ENCODE data around the gene PRKCG. TPM values are rescaled to one million over a fixed set of nuclear protein-coding genes. Genes with fewer than 3 reads are reported as not detected.

The PRKCG gene
- total RNA-seq, 1 experiment from 2014 or later: 0.84 TPM

DNA sequence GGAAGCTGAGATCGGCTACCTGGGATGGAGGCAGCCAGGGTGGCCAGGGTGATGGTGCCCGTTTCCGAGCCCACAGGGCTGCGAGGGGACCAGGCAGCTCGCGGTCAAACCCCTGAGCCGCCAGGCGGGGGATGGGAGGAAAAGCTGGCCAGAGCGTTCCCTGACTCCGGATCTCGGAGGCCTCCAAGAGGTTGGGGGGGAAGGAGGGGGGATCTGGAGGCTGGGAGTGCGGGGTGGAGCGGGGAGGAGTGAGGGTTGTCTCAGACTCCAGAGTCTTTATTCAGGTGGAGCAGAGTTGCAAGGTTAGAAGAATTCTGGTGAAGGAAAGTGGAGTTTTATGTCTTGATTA lies 28.1 kb downstream of the PRKCG start:
- Histone ChIP-seq H3K4me1 (ENCODE audit: insufficient read depth, low read length, poor library complexity, severe bottlenecking) (peaks cover 8% of the 10 kb centered on the region), H3K27me3 (replicated peaks; ENCODE audit: insufficient read depth, low read depth, low read length, poor library complexity) (peaks cover 48% of the 10 kb centered on the region), H3K9me3 (ENCODE audit: low read depth, low read length, poor library complexity, severe bottlenecking) (no peaks in the 10 kb centered on the region), H3K4me3 (ENCODE audit: low read depth, low read length, poor library complexity, severe bottlenecking) (no peak overlapping the region), H3K36me3 (ENCODE audit: insufficient read depth, low read length, poor library complexity, severe bottlenecking) (no peaks in the 10 kb centered on the region), H3K27ac (ENCODE audit: low read depth, low read length, poor library complexity, severe bottlenecking) (no peak overlapping the region)
- no peak for DNase-seq (ENCODE audit: low spot score)
- BruUV-seq (replicated peaks): no TSS peak
- POLR2A ChIA-PET (ENCODE audit: low non-redundant PET): no interaction called here
- TF ChIP-seq EZH2 (IDR thresholded peaks at IDR 0.05; ENCODE audit: borderline replicate concordance, low read depth, low read length, poor library complexity, severe bottlenecking): no peak
- TF ChIP-seq, protein P1, sequence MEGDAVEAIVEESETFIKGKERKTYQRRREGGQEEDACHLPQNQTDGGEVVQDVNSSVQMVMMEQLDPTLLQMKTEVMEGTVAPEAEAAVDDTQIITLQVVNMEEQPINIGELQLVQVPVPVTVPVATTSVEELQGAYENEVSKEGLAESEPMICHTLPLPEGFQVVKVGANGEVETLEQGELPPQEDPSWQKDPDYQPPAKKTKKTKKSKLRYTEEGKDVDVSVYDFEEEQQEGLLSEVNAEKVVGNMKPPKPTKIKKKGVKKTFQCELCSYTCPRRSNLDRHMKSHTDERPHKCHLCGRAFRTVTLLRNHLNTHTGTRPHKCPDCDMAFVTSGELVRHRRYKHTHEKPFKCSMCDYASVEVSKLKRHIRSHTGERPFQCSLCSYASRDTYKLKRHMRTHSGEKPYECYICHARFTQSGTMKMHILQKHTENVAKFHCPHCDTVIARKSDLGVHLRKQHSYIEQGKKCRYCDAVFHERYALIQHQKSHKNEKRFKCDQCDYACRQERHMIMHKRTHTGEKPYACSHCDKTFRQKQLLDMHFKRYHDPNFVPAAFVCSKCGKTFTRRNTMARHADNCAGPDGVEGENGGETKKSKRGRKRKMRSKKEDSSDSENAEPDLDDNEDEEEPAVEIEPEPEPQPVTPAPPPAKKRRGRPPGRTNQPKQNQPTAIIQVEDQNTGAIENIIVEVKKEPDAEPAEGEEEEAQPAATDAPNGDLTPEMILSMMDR (conservative IDR thresholded peaks at IDR 0.05; ENCODE audit: low read depth, low read length): no peak
- CTCF ChIA-PET: no interaction called here
- intact Hi-C loops (cut with micrococcal nuclease; ENCODE audit: unreplicated experiment): no loop called here

- no TSS peak for BruUV-seq (replicated peaks)
- POLR2A ChIA-PET (ENCODE audit: low non-redundant PET): no interaction called here
- DNase-seq (ENCODE audit: low spot score): no peak
- CTCF ChIA-PET: no interaction called here
- TF ChIP-seq, protein P1 (conservative IDR thresholded peaks at IDR 0.05; ENCODE audit: low read depth, low read length): peak; percentile 60
- TF ChIP-seq EZH2 (IDR thresholded peaks at IDR 0.05; ENCODE audit: borderline replicate concordance, low read depth, low read length, poor library complexity, severe bottlenecking): no peak
- no peaks in the 10 kb centered on the region for H3K9me3 ChIP-seq (ENCODE audit: low read depth, low read length, poor library complexity, severe bottlenecking)
- H3K36me3 ChIP-seq (ENCODE audit: insufficient read depth, low read length, poor library complexity, severe bottlenecking): no peaks in the 10 kb centered on the region
- H3K27me3 ChIP-seq (replicated peaks; ENCODE audit: insufficient read depth, low read depth, low read length, poor library complexity): peaks cover 42% of the 10 kb centered on the region
- intact Hi-C loops (cut with micrococcal nuclease; ENCODE audit: unreplicated experiment): no loop called here
- H3K27ac ChIP-seq (ENCODE audit: low read depth, low read length, poor library complexity, severe bottlenecking): no peak overlapping the region
- H3K4me1 ChIP-seq (ENCODE audit: insufficient read depth, low read length, poor library complexity, severe bottlenecking): peaks cover 1% of the 10 kb centered on the region
- H3K4me3 ChIP-seq (ENCODE audit: low read depth, low read length, poor library complexity, severe bottlenecking): no peak overlapping the region
These were observed 30.7 kb downstream of the PRKCG start for GRCh38 chr19:53912653-53913052.

- intact Hi-C loops (cut with micrococcal nuclease; ENCODE audit: unreplicated experiment): no loop called here
- no peak overlapping the region for H3K4me3 ChIP-seq (ENCODE audit: low read depth, low read length, poor library complexity, severe bottlenecking)
- POLR2A ChIA-PET (ENCODE audit: low non-redundant PET): no interaction called here
- H3K27ac ChIP-seq (ENCODE audit: low read depth, low read length, poor library complexity, severe bottlenecking): no peak overlapping the region
- DNase-seq (ENCODE audit: low spot score): no peak
- CTCF ChIA-PET: no interaction called here
- BruUV-seq (replicated peaks): no TSS peak
- H3K27me3 ChIP-seq (replicated peaks; ENCODE audit: insufficient read depth, low read depth, low read length, poor library complexity): peaks cover 21% of the 10 kb centered on the region
- TF ChIP-seq, protein P1 (conservative IDR thresholded peaks at IDR 0.05; ENCODE audit: low read depth, low read length): no peak
- TF ChIP-seq EZH2 (IDR thresholded peaks at IDR 0.05; ENCODE audit: borderline replicate concordance, low read depth, low read length, poor library complexity, severe bottlenecking): no peak
- no peaks in the 10 kb centered on the region for H3K4me1 ChIP-seq (ENCODE audit: insufficient read depth, low read length, poor library complexity, severe bottlenecking)
- no peaks in the 10 kb centered on the region for H3K9me3 ChIP-seq (ENCODE audit: low read depth, low read length, poor library complexity, severe bottlenecking)
- H3K36me3 ChIP-seq (ENCODE audit: insufficient read depth, low read length, poor library complexity, severe bottlenecking): no peaks in the 10 kb centered on the region
These were observed 33.0 kb downstream of the PRKCG start for GRCh38 chr19:53915000-53915399.
